HG03159 (cell line): Measurements from ENCODE around the gene SRMS.

Experiments used
- ATAC-seq: cut with Tn5 transposase; IDR thresholded peaks from one replicate; pipeline ENCODE4 v1.9.1; 2021; ENCODE audit warnings: mild to moderate bottlenecking, moderate library complexity; ENCODE audit not compliant: unreplicated experiment

The SRMS gene

GRCh38 chr20:63503524-63503923 lies 44.0 kb downstream of the SRMS start:
- no peak for ATAC-seq

GRCh38 chr20:63502671-63503172 lies 44.8 kb downstream of the SRMS start:
- no peak for ATAC-seq

GRCh38 chr20:63501818-63502670 lies 45.5 kb downstream of the SRMS start:
- no peak for ATAC-seq

GRCh38 chr20:63500902-63501817 lies 46.4 kb downstream of the SRMS start:
- no peak for ATAC-seq

- ATAC-seq: no peak
Measured at GRCh38 chr20:63500151-63500901, 47.2 kb downstream of the SRMS start.

GRCh38 chr20:63499338-63499969 lies 48.1 kb downstream of the SRMS start:
- ATAC-seq: no peak

GRCh38 chr20:63498960-63499337 lies 48.6 kb downstream of the SRMS start, which contains the start of gene EEF1A2:
Gene EEF1A2 (minus strand): TSS chr20:63499083. CDS start chr20:63497763, 1,320 bp downstream.
- ATAC-seq: no peak

GRCh38 chr20:63497946-63498935 lies 49.3 kb downstream of the SRMS start:
- ATAC-seq: no peak

- ATAC-seq: no peak
Measured at GRCh38 chr20:63497138-63497945, 50.2 kb downstream of the SRMS start.

- ATAC-seq: no peak
Measured at GRCh38 chr20:63496596-63497120, 50.9 kb downstream of the SRMS start.

GRCh38 chr20:63495741-63496595 lies 51.6 kb downstream of the SRMS start:
- no peak for ATAC-seq

GRCh38 chr20:63495167-63495720 lies 52.3 kb downstream of the SRMS start:
- ATAC-seq: no peak

GRCh38 chr20:63494420-63495166 lies 53.0 kb downstream of the SRMS start:
- ATAC-seq: no peak

GRCh38 chr20:63494084-63494419 lies 53.5 kb downstream of the SRMS start:
- ATAC-seq: no peak

GRCh38 chr20:63493563-63494020 lies 54.0 kb downstream of the SRMS start:
- ATAC-seq: no peak

- ATAC-seq: no peak
Measured at GRCh38 chr20:63492982-63493381, 54.6 kb downstream of the SRMS start.
